ENCODE results near the gene COX7A2. TPM values are rescaled to one million over a fixed set of nuclear protein-coding genes. Genes with fewer than 3 reads are reported as not detected.

COX7A2 gene
- total RNA-seq, 2 experiments from 2014 or later, result 481 to 485 TPM

- CTCF ChIA-PET, result interaction anchor here (0.7 to 5.9 kb wide), 13 partner anchors 6 to 1471 kb away, joined by 3 to 37 read pairs (median 4); partner anchors contain the start of gene COX7A2
- ATAC-seq (no peak), DNase-seq (peak; percentile 67)
- no peaks in the 10 kb centered on the region for H3K9me3 Mint-ChIP-seq
- peak overlapping the region; percentile 24 for H3K4me3 Mint-ChIP-seq
- peaks cover 51% of the 10 kb centered on the region for H3K4me1 Mint-ChIP-seq (ENCODE audit: low read depth)
- peaks cover 80% of the 10 kb centered on the region for H3K27me3 Mint-ChIP-seq
- intact Hi-C loops (cut with micrococcal nuclease), result loop anchor here (10.0 kb wide), 2 partner anchors 120 to 1240 kb away; no protein-coding TSS in a partner anchor
- H3K36me3 Mint-ChIP-seq (ENCODE audit: low read depth), result no peaks in the 10 kb centered on the region
- POLR2A ChIA-PET, result interaction anchor here (0.6 kb wide), 1 partner anchor 57 kb away, joined by 3 read pairs; no protein-coding TSS in a partner anchor
- peak; percentile 69 for TF ChIP-seq CTCF (IDR thresholded peaks at IDR 0.05)
- no peak overlapping the region for H3K27ac Mint-ChIP-seq
Measured at GRCh38 chr6:75204217-75204958, 39.2 kb downstream of the COX7A2 start.

DNA sequence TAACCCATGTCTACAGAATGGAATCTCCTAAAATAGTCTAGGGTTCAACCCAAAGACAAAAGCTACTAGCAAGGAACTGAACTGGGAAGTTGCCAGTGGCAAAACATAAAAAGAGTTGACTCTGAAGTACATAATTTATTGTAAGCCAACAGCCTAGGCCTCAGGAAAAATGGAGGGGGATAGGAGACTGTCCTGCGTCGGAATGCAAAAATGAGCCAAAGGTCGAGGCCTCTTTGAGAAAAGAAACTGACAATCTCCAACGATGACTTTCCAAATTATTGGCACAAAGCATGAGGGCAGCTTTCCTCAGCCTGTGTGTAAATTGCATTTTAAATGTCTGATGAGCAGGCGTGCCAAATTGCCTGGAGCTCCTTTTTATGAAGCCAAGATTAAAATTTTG, 39.9 kb downstream of the COX7A2 start:
- H3K27ac Mint-ChIP-seq, result no peak overlapping the region
- no peak for DNase-seq
- intact Hi-C loops (cut with micrococcal nuclease), result loop anchor here (10.0 kb wide), 2 partner anchors 119 to 1239 kb away; no protein-coding TSS in a partner anchor
- no peak overlapping the region for H3K4me3 Mint-ChIP-seq
- H3K4me1 Mint-ChIP-seq (ENCODE audit: low read depth), result peaks cover 47% of the 10 kb centered on the region
- H3K9me3 Mint-ChIP-seq, result no peaks in the 10 kb centered on the region
- POLR2A ChIA-PET, result interaction anchor here (0.8 kb wide), 1 partner anchor 24 kb away, joined by 3 read pairs; no protein-coding TSS in a partner anchor
- H3K36me3 Mint-ChIP-seq (ENCODE audit: low read depth), result no peaks in the 10 kb centered on the region
- H3K27me3 Mint-ChIP-seq, result peaks cover 76% of the 10 kb centered on the region
- TF ChIP-seq CTCF (IDR thresholded peaks at IDR 0.05), result no peak
- ATAC-seq, result no peak
- CTCF ChIA-PET, result interaction anchor here (0.7 to 5.9 kb wide), 14 partner anchors 6 to 1471 kb away, joined by 3 to 37 read pairs (median 4); partner anchors contain the start of gene COX7A2

DNA sequence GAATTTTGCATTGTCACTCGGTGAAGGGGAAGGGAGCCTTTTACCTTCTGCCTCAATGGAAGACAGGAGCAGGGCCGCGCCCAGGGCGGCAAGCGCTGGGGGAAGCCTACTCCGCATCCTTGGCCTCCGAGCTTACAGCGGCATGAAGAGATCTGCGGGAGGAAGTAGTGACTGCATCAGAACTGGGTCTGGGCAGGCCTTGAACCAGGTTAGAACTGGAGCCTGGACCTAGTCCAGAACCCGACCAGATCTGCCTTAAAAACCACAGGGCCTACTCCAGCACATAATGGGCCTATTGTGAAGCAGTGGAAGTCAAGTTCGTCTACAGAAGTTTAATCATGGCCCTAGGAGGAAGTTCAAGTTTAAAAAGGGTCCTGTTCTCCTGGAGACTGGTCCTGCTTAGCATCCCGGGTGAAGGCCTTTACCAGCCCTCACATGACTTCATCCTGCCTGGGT, 40.9 kb downstream of the COX7A2 start:
- no peaks in the 10 kb centered on the region for H3K9me3 Mint-ChIP-seq
- H3K27ac Mint-ChIP-seq, result no peak overlapping the region
- intact Hi-C loops (cut with micrococcal nuclease), result loop anchor here (10.0 kb wide), 2 partner anchors 118 to 1238 kb away; no protein-coding TSS in a partner anchor
- no peaks in the 10 kb centered on the region for H3K36me3 Mint-ChIP-seq (ENCODE audit: low read depth)
- POLR2A ChIA-PET, result interaction anchor here (0.8 kb wide), 1 partner anchor 23 kb away, joined by 3 read pairs; no protein-coding TSS in a partner anchor
- H3K4me3 Mint-ChIP-seq, result no peak overlapping the region
- H3K27me3 Mint-ChIP-seq, result peaks cover 72% of the 10 kb centered on the region
- CTCF ChIA-PET, result interaction anchor here (1.3 to 5.9 kb wide), 6 partner anchors 7 to 1464 kb away, joined by 3 to 37 read pairs (median 10); no protein-coding TSS in a partner anchor
- peaks cover 38% of the 10 kb centered on the region for H3K4me1 Mint-ChIP-seq (ENCODE audit: low read depth)
- ATAC-seq (no peak), DNase-seq (no peak)
- no peak for TF ChIP-seq CTCF (IDR thresholded peaks at IDR 0.05)

DNA sequence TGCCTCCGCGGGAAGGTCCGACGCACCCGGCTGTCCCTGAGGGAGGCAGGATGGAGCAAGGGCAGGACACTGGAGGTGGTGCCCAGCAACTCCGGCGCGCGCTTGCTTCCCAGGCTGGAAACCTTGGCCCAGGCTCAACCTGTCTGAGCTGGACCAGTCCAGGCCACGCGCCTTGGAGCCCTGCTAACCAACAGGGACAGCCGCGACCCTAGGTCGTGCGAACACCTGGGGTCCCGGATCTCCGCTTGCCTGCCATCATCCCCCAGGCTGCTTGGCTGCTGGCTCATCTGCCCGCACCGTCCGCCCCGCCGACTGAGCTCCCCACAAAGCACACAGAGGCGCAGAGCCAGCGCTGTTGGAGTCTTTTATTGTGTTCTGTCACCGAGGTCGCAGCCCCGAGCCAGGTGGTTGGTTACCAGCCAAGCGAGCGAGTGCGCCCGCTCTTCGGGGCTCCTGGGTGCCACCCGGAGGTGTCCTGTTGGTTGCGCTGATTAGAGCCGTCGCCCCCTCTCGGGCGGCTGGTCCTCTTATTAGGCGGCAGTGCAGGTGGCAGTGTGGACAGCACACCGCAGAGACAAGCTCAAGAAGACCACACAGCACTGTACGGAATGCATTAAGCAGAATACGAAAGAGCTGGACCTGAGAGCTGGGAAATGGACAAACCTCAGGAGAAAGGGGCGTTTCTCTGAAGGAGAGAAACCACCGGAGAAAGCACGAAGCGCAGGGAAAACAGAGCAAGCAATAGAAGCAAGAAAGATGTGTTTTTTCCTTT, 41.5 kb downstream of the COX7A2 start:
- intact Hi-C loops (cut with micrococcal nuclease), result loop anchor here (10.0 kb wide), 2 partner anchors 117 to 1237 kb away; no protein-coding TSS in a partner anchor
- DNase-seq (peak; percentile 23), ATAC-seq (no peak)
- Mint-ChIP-seq H3K4me1 (ENCODE audit: low read depth) (peaks cover 32% of the 10 kb centered on the region), H3K27me3 (peaks cover 66% of the 10 kb centered on the region), H3K27ac (no peak overlapping the region), H3K9me3 (no peaks in the 10 kb centered on the region), H3K36me3 (ENCODE audit: low read depth) (no peaks in the 10 kb centered on the region), H3K4me3 (no peak overlapping the region)
- ChIA-PET POLR2A (no interaction called here), CTCF (interaction anchor here (1.6 to 5.9 kb wide), 5 partner anchors 8 to 1464 kb away, joined by 6 to 37 read pairs (median 14); no protein-coding TSS in a partner anchor)
- TF ChIP-seq CTCF (IDR thresholded peaks at IDR 0.05), result no peak
